GM19035 (cell line): ENCODE measurements around the gene CLDN6.

Source experiments
- ATAC-seq: cut with Tn5 transposase; IDR thresholded peaks from one replicate; pipeline ENCODE4 v1.9.1; 2021; ENCODE audit not compliant: unreplicated experiment

The CLDN6 gene

DNA sequence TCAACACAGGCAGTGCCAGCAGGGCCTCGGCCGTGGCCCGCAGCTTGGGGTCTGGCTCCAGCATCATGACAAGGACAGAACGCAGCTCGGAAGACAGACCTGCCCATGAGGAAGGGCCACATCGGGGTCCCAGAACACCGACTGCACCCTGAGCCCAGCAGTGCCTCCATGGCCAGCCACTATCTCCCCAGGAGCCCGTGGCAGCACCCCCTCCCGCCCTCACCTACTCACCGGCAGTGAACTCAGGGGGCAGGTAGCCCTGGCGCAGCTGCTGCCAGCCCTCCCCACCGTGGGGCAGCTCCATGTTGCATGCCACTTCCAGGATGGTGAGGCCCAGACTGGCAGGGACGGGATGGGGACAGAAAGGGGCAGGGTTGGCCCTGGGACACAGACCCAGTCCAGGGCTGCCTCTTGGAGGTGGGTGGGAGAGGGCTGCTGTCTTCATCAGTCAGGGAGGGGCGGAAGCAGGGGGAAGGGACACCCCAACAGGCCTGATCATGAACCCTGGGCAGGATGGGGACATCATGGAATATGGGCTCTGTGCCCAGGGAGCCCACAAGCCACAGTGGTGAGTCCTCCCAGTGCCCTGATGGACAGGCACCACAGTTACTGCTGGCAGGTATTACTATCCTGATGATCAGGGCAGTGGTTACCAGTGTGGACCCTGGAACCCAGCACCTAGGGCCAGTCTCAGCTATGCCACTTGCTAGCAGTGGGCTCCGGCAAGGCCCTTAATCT, 43.5 kb downstream of the CLDN6 start:
- no peak for ATAC-seq

DNA sequence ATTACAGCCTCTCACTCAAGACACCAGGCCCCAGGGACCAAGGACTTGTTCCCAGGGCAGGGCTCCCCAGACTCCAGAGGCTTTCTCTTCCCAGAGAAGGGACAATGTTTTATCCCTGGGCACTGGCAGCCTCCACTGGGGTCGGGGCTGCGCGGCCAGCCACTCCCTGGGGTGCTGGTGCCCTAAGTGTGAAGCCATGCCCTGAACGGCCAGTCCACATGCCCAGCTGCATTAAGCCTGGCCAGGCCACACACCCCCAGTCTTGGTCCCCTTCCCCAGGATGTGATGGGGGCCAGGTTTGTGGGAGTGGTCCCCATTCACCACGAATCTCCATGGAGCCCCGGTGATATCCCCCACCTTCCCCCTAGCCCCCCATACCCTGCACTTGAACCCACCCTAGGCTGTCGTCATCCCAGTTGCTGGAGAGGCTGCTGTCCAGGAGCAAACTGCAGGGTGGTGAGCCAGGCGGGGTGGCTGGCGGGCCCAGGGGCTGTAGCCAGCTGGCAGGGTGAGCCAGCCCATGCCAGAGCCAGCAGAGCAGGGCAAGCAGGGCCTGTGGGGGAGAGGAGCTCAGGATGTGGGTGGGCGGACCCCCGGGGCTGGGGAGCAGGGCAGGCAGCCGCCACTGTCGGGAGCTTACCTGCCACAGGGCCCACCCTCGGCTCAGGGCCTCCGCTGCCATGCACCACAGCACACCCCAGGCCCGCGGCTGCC, 44.2 kb downstream of the CLDN6 start:
- ATAC-seq = no peak

DNA sequence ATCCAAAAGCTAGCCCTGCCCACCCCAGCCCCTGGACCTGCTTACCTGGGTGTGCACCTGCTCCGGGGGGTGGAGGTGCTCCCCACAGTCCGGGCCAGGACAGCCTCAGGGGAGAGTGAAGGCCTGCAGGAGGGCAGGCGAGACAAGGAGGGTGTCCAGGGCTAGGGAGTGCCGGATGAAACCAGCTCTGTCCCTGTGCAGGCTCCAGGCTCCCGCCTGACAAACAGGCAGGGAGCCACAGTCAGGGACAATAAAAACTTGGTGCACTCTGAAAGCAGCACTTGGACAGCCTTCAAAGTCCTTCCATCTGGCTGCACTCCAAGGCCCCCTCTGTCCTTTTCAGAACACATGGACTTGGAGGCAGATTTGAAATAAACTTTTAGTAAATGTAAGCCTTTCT, 44.9 kb downstream of the CLDN6 start:
- no peak for ATAC-seq

DNA sequence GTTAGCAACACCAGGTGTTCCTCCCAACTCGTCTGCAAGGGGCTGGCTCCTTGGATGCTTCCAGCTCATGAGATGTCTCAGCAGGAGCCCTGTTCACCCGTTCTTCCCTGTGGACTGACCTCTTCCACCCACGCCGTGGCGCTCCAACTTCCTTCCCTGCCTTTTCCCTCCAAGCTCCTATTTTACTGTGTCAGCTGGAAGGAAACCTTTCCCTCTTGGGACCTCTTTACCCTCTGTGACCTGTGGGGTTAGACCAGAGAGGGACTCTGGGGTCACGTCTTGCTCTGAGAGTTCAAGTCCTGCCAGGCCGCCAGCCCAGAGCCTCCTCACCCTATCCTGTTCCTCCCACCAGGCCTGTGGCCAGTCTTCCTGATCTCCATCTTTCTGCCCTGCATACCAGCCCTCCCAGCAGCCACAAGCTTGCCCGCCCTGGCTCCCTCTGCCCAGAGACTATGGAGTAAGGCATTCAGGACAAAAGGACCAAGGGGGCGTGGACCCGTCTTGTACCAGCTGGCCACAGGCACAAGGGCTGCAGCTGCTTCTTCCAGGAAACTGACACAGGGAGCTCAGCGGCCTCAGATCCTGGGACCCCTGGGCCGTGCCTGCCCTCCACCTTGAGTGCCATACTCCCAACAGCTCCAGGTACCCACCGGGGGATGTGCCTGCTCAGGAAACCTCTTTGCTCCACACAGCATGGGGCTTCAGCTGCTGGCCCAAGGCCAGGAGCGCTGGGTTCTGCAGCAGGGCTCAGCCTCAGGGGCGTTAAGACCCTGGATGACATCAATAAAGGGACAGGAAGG, 45.8 kb downstream of the CLDN6 start:
- ATAC-seq = no peak

DNA sequence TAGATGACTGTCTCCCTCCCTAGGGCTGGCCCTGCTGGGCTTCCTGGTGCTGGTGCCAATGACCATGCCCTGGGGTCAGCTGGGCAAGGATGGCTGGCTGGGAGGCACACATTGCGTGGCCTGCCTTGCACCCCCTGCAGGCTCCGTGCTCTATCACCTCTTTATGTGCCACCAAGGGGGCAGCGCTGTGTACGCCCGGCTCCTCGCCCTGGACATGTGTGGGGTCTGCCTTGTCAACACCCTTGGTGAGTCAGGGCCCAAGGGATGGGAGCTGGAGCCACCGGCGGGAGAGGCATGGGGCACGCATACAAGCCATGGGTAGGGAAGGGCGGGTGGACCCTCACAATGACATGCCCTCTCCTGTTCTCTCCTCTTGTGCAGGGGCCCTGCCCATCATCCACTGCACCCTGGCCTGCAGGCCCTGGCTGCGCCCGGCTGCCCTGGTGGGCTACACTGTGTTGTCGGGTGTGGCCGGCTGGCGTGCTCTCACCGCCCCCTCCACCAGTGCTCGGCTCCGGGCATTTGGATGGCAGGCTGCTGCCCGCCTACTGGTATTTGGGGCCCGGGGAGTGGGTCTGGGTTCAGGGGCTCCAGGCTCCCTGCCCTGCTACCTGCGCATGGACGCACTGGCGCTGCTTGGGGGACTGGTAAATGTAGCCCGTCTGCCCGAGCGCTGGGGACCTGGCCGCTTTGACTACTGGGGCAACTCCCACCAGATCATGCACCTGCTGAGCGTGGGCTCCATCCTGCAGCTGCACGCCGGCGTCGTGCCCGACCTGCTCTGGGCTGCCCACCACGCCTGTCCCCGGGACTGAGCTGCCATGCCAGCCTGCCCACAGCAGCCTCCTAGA, 46.6 kb downstream of the CLDN6 start:
- ATAC-seq = no peak

DNA sequence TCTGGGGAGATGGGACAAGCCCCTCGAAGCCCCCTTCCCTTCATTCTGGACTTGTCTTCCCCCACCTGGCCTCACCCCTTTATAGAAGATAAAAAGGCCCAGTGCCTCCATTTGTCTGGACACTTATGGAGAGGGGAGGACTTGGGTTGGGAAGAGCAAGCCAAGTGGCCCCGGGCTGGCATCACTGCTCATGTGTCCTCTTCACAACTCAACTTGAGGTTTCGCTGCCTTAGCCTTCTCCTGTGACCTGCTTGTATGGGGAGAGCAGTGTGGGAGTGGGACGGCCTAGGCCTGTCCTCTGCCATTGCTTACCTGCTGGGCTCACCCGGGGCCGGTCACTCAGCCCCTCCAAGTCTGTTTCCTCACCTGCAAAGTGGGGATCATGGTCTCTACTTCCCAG, 47.4 kb downstream of the CLDN6 start:
- no peak for ATAC-seq

DNA sequence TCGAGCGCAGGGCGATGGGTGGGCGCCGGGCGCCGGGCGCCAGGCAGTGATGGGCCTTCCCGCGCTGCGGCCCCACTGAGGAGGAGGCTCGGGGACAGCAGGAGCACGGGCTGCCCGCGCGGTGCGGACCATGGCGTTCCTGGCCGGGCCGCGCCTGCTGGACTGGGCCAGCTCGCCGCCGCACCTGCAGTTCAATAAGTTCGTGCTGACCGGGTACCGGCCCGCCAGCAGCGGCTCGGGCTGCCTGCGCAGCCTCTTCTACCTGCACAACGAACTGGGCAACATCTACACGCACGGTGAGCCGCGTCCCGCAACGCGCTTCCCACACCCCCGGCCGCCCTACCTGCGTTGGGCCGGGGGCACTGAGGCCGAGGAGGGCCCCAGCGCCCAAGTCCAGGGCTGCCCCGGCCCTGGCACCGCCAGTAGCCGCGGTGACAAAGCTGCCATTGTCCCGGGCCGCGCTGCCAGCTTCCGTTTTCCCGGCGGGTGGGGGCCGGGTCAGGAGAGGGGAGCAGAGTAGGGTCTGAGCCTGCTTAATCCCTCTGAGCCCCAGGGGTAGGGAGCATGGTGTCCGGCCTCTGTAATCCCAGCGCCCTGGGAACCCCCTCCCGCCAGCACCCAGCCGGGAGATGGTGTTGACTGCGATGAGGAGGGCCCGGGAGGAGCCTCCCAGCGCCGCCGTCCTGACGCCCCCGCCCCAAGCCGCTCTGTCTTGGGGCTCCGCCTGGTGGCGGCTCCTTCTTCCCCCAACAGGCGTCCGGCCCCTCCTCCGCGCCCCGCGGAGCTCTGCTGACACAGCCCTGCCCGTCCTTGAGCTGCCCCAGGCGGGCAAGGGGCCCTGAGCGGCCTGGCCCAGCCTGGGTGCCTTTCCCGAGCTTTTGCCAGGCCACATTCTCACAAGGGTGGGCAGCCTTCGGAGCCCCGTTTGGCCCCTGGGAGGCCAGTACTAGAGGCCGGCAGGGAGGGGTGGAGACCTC, 48.1 kb downstream of the CLDN6 start:
- peak; percentile 40 for ATAC-seq

DNA sequence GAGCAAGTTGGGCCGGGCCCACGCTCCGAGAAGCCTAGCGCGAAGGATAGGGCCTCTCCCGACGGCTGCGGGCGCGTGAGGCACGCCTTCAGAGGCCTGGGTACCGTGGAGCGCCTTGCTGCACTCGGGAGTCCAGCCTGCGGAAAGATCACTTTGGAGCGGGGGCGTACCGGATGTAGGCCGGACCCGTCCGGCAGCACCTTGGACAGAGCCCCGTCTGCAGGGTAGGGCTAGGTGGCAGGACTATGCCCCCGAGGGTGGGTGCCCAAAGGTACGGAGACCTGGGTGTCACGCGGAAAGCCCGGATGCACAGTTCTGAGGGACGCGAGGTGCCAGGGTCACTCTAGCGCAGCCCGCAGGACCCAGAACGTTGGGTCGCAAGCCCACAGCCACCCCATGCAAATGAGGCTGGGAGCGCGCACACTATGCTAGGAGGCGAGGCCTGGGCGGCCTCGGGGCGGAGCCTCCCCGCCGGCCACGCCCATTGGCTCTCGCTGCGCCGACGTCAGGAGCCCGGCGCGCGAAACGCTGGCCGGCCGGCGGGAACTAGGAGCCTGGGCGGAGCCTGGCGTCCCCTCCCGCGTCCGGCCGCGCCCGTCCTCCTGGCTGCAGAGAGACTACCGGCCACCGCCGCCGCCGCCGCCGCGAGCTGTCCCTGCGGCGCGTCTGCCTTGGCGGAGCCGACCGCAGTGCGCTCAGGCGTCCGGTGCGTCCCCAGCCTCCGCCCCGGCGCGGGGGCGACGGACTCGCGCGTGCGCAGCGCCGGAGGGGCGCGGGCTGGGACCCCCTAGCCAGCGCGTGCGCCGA, 49.0 kb downstream of the CLDN6 start, which contains the start of gene PAQR4:
TSS of gene PAQR4 (plus strand) at position 611 of the 807 bp plus-strand sequence. CDS start 327 bp downstream, outside the sequence.
- peak; percentile 68 for ATAC-seq

DNA sequence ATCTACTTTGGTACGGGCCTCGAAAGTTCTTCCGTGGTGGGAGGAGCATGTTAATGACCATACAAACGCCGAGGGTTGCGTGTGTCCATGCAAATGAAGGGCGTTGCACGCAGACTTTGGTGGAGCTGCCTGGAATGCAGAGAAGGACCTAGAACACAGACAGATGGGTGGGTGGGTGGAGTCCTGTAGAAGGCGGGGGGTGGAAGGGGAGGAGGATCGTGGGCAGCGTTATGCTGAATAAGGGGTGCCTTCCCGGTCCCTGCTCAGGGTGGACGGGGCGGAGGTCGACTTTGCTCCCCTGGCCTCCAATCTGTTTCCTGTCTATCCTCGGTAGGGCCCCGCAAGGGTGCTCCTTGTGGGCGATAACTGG, 49.6 kb downstream of the CLDN6 start:
- ATAC-seq = no peak

DNA sequence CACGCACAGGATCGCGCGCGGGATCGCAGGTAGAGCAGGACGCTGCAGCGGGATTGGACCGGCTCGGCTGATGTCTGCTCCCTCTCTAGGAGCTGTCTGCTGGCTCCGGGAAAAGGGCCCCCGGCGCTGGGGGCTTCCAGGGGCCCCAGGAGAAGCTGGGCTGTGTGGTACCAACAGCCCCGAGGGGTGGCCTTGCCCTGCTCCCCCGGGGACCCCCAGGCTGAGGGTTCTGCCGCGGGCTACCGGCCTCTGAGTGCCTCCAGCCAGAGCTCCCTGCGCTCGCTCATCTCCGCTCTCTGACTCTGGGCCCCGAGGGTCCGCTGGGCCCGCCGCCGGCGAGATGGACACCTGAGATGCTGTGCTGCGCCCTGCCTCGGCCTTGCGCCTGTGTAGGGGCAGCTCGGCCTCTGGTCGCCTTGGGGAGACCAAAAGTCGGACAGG, 50.2 kb downstream of the CLDN6 start:
- ATAC-seq = no peak

DNA sequence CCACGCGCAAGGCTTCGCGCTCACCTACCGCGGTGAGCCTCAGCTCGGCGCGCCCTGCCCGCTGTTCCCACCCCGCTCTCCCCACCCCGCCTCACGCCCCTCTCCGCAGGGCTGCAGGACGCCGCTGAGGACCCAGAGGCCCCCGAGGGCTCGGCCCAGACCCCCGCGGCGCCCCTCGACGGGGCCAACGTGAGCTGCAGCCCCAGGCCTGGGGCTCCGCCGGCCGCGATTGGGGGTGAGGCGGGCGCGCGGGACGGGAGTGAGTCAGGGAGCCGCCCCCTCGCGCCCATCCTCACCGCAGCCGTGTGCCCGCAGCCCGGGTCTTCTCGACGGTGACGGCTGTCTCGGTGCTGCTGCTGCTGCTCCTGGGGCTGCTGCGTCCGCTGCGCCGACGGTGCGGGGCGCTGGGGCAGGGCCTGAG, 50.8 kb downstream of the CLDN6 start:
- ATAC-seq = no peak

DNA sequence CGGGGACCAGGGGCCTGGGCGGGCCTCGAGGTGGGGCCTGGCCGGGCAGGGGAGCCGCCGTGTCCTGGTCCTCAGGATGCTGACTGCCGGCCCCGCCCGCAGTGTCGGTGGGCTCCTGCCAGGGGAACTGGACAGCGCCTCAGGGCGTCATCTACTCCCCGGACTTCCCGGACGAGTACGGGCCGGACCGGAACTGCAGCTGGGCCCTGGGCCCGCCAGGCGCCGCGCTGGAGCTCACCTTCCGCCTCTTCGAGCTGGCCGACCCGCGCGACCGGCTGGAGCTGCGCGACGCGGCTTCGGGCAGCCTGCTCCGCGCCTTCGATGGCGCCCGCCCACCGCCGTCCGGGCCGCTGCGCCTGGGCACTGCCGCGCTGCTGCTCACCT, 51.2 kb downstream of the CLDN6 start:
- ATAC-seq = no peak

DNA sequence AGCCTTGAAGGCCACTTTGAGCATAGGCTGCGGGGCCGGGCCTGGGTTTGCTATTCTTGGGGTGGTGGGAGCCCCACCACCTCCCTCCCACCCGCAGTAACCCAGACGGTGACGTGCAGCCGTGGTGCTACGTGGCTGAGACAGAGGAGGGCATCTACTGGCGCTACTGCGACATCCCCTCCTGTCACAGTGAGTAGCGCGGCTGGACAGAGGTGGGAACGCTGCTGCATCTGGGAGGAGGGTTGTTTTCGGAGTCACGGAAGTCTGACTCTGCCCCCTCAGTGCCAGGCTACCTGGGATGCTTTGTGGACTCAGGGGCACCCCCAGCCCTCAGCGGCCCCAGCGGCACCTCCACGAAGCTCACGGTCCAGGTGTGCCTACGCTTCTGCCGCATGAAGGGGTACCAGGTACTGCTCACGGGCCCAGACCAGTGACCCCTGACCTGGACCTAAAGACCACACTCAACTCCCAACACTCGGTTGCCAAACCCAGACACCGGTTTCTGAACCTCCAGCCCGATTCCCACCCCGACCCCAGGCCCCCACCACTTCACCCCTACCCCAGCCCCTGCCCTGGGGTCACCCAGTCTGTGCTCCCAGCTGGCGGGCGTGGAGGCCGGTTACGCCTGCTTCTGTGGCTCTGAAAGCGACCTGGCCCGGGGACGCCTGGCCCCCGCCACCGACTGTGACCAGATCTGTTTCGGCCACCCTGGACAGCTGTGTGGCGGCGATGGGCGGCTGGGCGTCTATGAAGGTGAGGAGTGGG, 51.8 kb downstream of the CLDN6 start:
- ATAC-seq = no peak
